PC-9 (cell line): ENCODE data around the gene OR2AT4. TPM values are rescaled to one million over a fixed set of nuclear protein-coding genes. Genes with fewer than 3 reads are reported as not detected.
A peak's percentile ranks its signal among the peaks of the same experiment; 100 is the strongest.

Experiments
- BruUV-seq: library from RNA; stranded (reverse); fragments of 400-500 nt; replicated peaks from 2 replicates; lab custom pipeline; 2021; lab: Mats Ljungman, UMichigan
- CTCF ChIA-PET: fragments of 300-600 bp; sonication (Branson Sonifier 250); formaldehyde crosslinking; loops from one replicate; lab custom pipeline; 2022; ENCODE audit warnings: antibody characterized with exemption; lab: Charles Lee
- POLR2A ChIA-PET: fragments of 300-600 bp; sonication (Branson Sonifier 250); formaldehyde crosslinking; loops from one replicate; lab custom pipeline; 2022; ENCODE audit warnings: antibody characterized with exemption; ENCODE audit not compliant: unreplicated experiment; lab: Charles Lee
- DNase-seq, 2 experiments: peaks; one replicate each; pipeline versions ENCODE4 v3.0.0 to v3.0.0-alpha.2; 2015 to 2022; ENCODE audit warnings: mixed read lengths in 1 of 2
- H2AFZ ChIP-seq: fragments of 200-600 bp; sonication (generic); 2 replicates; pipeline ENCODE4 v1.8.1; 2017; ENCODE audit warnings: antibody characterized with exemption
- H3F3A ChIP-seq: fragments of 200-600 bp; sonication (generic); 2 replicates; pipeline ENCODE4 v1.8.1; 2017; ENCODE audit warnings: antibody characterized with exemption, mild to moderate bottlenecking, low read depth; ENCODE audit not compliant: insufficient read depth
- H3K27ac ChIP-seq: fragments of 200-600 bp; sonication (generic); 2 replicates; pipeline ENCODE4 v1.6.1; 2016; ENCODE audit warnings: mixed run types
- H3K27me3 ChIP-seq: fragments of 200-600 bp; sonication (generic); 2 replicates; pipeline ENCODE4 v1.6.1; 2016; ENCODE audit warnings: low read depth, mixed run types; ENCODE audit not compliant: insufficient read depth
- H3K36me3 ChIP-seq: fragments of 200-600 bp; sonication (generic); 2 replicates; pipeline ENCODE4 v1.6.1; 2016; ENCODE audit warnings: low read depth, mixed run types
- H3K4me1 ChIP-seq: fragments of 200-600 bp; sonication (generic); replicated peaks from 2 replicates; pipeline ENCODE4 v1.6.1; 2016; ENCODE audit warnings: mixed run types; ENCODE audit not compliant: insufficient read depth
- H3K4me2 ChIP-seq: fragments of 200-600 bp; sonication (generic); 2 replicates; pipeline ENCODE4 v1.6.1; 2017; ENCODE audit warnings: mixed run types
- H3K4me3 ChIP-seq: fragments of 200-600 bp; sonication (generic); 2 replicates; pipeline ENCODE4 v1.6.1; 2016; ENCODE audit warnings: mixed run types
- H3K79me2 ChIP-seq: fragments of 200-600 bp; sonication (generic); 2 replicates; pipeline ENCODE4 v1.6.1; 2017; ENCODE audit warnings: low read depth, mixed run types
- H3K9me2 ChIP-seq: fragments of 200-600 bp; sonication (generic); 2 replicates; pipeline ENCODE4 v1.8.1; 2017; ENCODE audit warnings: mild to moderate bottlenecking; ENCODE audit not compliant: insufficient read depth
- H3K9me3 ChIP-seq: fragments of 200-600 bp; sonication (generic); 2 replicates; pipeline ENCODE4 v1.8.1; 2016; ENCODE audit warnings: low read depth; ENCODE audit not compliant: insufficient read depth
- H4K20me1 ChIP-seq: fragments of 200-600 bp; sonication (generic); 2 replicates; pipeline ENCODE4 v1.8.1; 2017; ENCODE audit not compliant: insufficient read depth
- CTCF ChIP-seq: fragments of 200-600 bp; sonication (generic); conservative IDR thresholded peaks from 2 replicates; pipeline ENCODE4 v1.6.1; 2017; ENCODE audit warnings: mixed run types, antibody characterized with exemption, mild to moderate bottlenecking, moderate library complexity
- EZH2 ChIP-seq: fragments of 200-600 bp; sonication (generic); IDR thresholded peaks from 2 replicates; pipeline ENCODE4 v1.8.0; 2017; ENCODE audit warnings: antibody characterized with exemption, low read depth
- intact Hi-C: fragments of 100-400 bp; cut with micrococcal nuclease; formaldehyde crosslinking; loops from one replicate; pipeline ENCODE4 v1.10.0; 2022; ENCODE audit not compliant: unreplicated experiment
- total RNA-seq: library from RNA; stranded (reverse); gene quantifications from 2 replicates; pipeline ENCODE4 v1.2.3, GENCODE V29; 2021

Gene OR2AT4
- total RNA-seq, 1 experiment from 2014 or later, result 0.11 TPM

DNA sequence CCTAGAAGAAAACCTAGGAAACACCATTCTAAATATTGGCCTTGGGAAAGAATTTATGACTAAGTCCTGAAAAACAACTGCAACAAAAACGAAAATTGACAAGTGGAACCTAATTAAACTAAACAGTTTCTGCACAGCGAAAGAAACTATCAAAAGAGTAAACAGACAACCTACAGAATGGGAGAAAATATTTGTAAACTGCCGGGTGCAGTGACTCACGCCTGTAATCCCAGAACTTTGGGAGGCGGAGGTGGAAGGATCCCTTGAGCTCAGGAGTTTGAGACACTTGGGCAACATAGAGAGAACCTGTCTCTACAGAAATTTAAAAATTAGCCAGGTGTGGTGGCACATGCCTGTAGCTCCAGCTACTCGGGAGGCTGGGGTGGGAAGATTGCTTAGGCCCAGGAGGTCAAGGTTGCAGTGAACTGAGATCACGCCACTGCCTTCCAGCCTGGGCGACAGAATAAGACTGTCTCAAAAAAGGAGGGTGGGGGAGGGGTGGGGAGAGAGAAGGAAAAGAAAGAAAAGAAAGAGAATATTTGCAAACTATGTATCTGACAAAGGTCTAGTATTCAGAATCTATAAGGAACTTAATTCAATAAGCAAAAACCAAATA is 14.0 kb downstream of the OR2AT4 start:
- intact Hi-C loops, result no loop called here
- Histone ChIP-seq H3K79me2 (no peaks in the 10 kb centered on the region), H3K9me2 (no peaks in the 10 kb centered on the region), H3K36me3 (no peaks in the 10 kb centered on the region), H3K27me3 (peaks cover 8% of the 10 kb centered on the region; the same call in 1 of the 2 replicates), H3K9me3 (0 out of 2 replicates have a peak, but pooled peaks cover 5% of the 10 kb centered on the region), H3K4me1 (no peaks in the 10 kb centered on the region), H3K4me3 (no peak overlapping the region), H3F3A (no peaks in the 10 kb centered on the region), H3K4me2 (no peak overlapping the region), H4K20me1 (no peaks in the 10 kb centered on the region), H2AFZ (no peak overlapping the region), H3K27ac (no peak overlapping the region)
- BruUV-seq, result no TSS peak
- POLR2A ChIA-PET, result no interaction called here
- TF ChIP-seq EZH2 (no peak), CTCF (no peak)
- DNase-seq, result no peak
- CTCF ChIA-PET, result no interaction called here

DNA sequence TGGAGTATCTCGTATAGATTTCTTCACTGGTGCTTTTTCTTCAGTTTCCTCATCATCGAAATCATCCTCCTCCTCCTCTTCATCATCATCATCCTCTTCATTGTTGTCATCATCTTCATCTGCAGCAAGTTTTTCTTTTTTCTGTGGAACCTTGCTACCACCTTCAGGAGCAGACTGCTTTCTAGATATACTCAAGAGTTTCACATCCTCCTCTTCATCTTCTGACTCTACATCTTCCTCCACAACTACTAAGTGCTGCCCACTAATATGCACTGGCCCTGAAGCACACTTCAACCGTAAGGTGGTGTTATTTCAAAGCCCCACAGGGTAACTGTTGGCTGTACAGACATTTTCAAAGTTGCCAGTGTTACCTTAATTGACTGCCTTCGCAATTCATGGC is 17.1 kb downstream of the OR2AT4 start:
- POLR2A ChIA-PET, result no interaction called here
- H3K27ac ChIP-seq, result no peak overlapping the region
- no peak for DNase-seq
- no peaks in the 10 kb centered on the region for H3K36me3 ChIP-seq
- no peaks in the 10 kb centered on the region for H3K79me2 ChIP-seq
- TF ChIP-seq CTCF (no peak), EZH2 (no peak)
- intact Hi-C loops, result no loop called here
- H3F3A ChIP-seq, result no peaks in the 10 kb centered on the region
- H3K4me1 ChIP-seq, result no peaks in the 10 kb centered on the region
- no peak overlapping the region for H3K4me2 ChIP-seq
- H3K4me3 ChIP-seq, result no peak overlapping the region
- H3K9me2 ChIP-seq, result no peaks in the 10 kb centered on the region
- H2AFZ ChIP-seq, result no peak overlapping the region
- CTCF ChIA-PET, result no interaction called here
- peaks cover 8% of the 10 kb centered on the region; the same call in 1 of the 2 replicates for H3K27me3 ChIP-seq
- no TSS peak for BruUV-seq
- 0 out of 2 replicates have a peak, but pooled peaks cover 5% of the 10 kb centered on the region for H3K9me3 ChIP-seq
- H4K20me1 ChIP-seq, result no peaks in the 10 kb centered on the region

GRCh38 chr11:75078233-75078632 is 18.4 kb downstream of the OR2AT4 start:
- H3K4me3 ChIP-seq, result no peak overlapping the region
- no peaks in the 10 kb centered on the region for H4K20me1 ChIP-seq
- BruUV-seq, result no TSS peak
- H3K36me3 ChIP-seq, result no peaks in the 10 kb centered on the region
- intact Hi-C loops, result no loop called here
- peak; percentile 13 to 57 for DNase-seq
- no peaks in the 10 kb centered on the region for H3F3A ChIP-seq
- ChIA-PET CTCF (no interaction called here), POLR2A (no interaction called here)
- H2AFZ ChIP-seq, result no peak overlapping the region
- H3K4me2 ChIP-seq, result no peak overlapping the region
- H3K27me3 ChIP-seq, result peaks cover 7% of the 10 kb centered on the region
- H3K9me3 ChIP-seq, result 0 out of 2 replicates have a peak, but pooled peaks cover 5% of the 10 kb centered on the region
- no peaks in the 10 kb centered on the region for H3K9me2 ChIP-seq
- TF ChIP-seq EZH2 (no peak), CTCF (no peak)
- no peak overlapping the region for H3K27ac ChIP-seq
- no peaks in the 10 kb centered on the region for H3K4me1 ChIP-seq
- H3K79me2 ChIP-seq, result no peaks in the 10 kb centered on the region
